Retinal pigment epithelial cell (primary cell): Measurements from ENCODE around the gene RRN3.

ENCODE experiments used
- DNase-seq: peaks from one replicate; pipeline ENCODE4 v3.0.0-alpha.2; 2010; ENCODE audit warnings: low read depth
- H3K4me3 ChIP-seq: 2 replicates; pipeline ENCODE4 v1.5.1; 2011; ENCODE audit warnings: mild to moderate bottlenecking, low read length, control low read depth, moderate library complexity
- CTCF ChIP-seq: conservative IDR thresholded peaks from 2 replicates; pipeline ENCODE4 v1.5.1; 2011; ENCODE audit warnings: low read depth, low read length, control low read depth, inconsistent platforms

Gene RRN3

GRCh38 chr16:15041271-15042004 is 52.6 kb downstream of the RRN3 start:
- no peak for DNase-seq
- TF ChIP-seq CTCF, result no peak
- no peak overlapping the region for H3K4me3 ChIP-seq

GRCh38 chr16:15038689-15039088 is 55.4 kb downstream of the RRN3 start:
- H3K4me3 ChIP-seq, result no peak overlapping the region
- TF ChIP-seq CTCF, result no peak
- DNase-seq, result peak; percentile 46

GRCh38 chr16:15037745-15038144 is 56.3 kb downstream of the RRN3 start:
- DNase-seq, result no peak
- H3K4me3 ChIP-seq, result no peak overlapping the region
- TF ChIP-seq CTCF, result no peak

- no peak overlapping the region for H3K4me3 ChIP-seq
- no peak for TF ChIP-seq CTCF
- no peak for DNase-seq
These were observed 57.1 kb downstream of the RRN3 start for GRCh38 chr16:15037003-15037402.

GRCh38 chr16:15035163-15035729 is 58.8 kb downstream of the RRN3 start:
- DNase-seq, result no peak
- no peak for TF ChIP-seq CTCF
- no peak overlapping the region for H3K4me3 ChIP-seq

GRCh38 chr16:15034266-15035162 is 59.6 kb downstream of the RRN3 start:
- DNase-seq, result no peak
- no peak overlapping the region for H3K4me3 ChIP-seq
- no peak for TF ChIP-seq CTCF
